Fibroblast of villous mesenchyme (primary cell): ENCODE data around the gene USP19. TPM values are rescaled to one million over a fixed set of nuclear protein-coding genes. Genes with fewer than 3 reads are reported as not detected.

ENCODE experiments used
- DNase-seq: peaks from one replicate; pipeline ENCODE4 v3.0.0-alpha.2; 2010; ENCODE audit warnings: low read depth
- H3K4me3 ChIP-seq: 2 replicates; pipeline ENCODE4 v1.5.1; 2011; ENCODE audit warnings: low read depth, mild to moderate bottlenecking, low read length
- CTCF ChIP-seq: IDR thresholded peaks from 2 replicates; pipeline ENCODE4 v1.5.1; 2012; ENCODE audit warnings: low read depth, mild to moderate bottlenecking, low read length; ENCODE audit not compliant: insufficient read depth
- total RNA-seq: library from RNA; depleted of rRNA; stranded (reverse); fragments of >200 nt; gene quantifications from 2 replicates; pipeline ENCODE4 v1.2.3, GENCODE V29; 2012

Gene USP19
- total RNA-seq = 30.3 and 36.3 TPM in 2 replicates

GRCh38 chr3:49120438-49121131 lies at the start of gene USP19:
USP19 (minus strand) TSS chr3:49120823; CDS start chr3:49119145, 1,678 bp downstream.
- peak within 1 kb of the TSS; percentile 94 for H3K4me3 ChIP-seq
- peak; percentile 95 for DNase-seq
- no peak for TF ChIP-seq CTCF

- DNase-seq = no peak
- no peak for TF ChIP-seq CTCF
- peak overlapping the region; percentile 85 for H3K4me3 ChIP-seq
Observed at GRCh38 chr3:49166752-49167556, 46.3 kb upstream of the USP19 start.

- peak; percentile 57 for DNase-seq
- no peak for TF ChIP-seq CTCF
- H3K4me3 ChIP-seq = peak within 1 kb of the TSS; percentile 85
Observed at GRCh38 chr3:49165771-49166751, 45.4 kb upstream of the USP19 start, which contains the start of gene CCDC71. CCDC71 (minus strand) TSS chr3:49166331; CDS start chr3:49164208, 2,123 bp downstream.

- DNase-seq = no peak
Observed at GRCh38 chr3:49164983-49165720, 44.5 kb upstream of the USP19 start.

GRCh38 chr3:49163609-49164008 lies 43.0 kb upstream of the USP19 start:
- no peak for TF ChIP-seq CTCF
- no peak overlapping the region for H3K4me3 ChIP-seq
- DNase-seq = no peak

More at GRCh38 chr3:49164983-49165720, 44.5 kb upstream of the USP19 start:
- TF ChIP-seq CTCF = no peak
- H3K4me3 ChIP-seq = peak overlapping the region; percentile 85
